Glutamatergic neuron (in vitro differentiated cells): Measurements from ENCODE around the gene CHRNA1. TPM values are rescaled to one million over a fixed set of nuclear protein-coding genes. Genes with fewer than 3 reads are reported as not detected.
"Not testable (repeated sequence)": the region's sequence is repeated elsewhere in the genome, so short reads cannot be mapped to it uniquely, and the experiment has no call there.

Source experiments
- DNase-seq: peaks from one replicate; pipeline ENCODE4 v3.0.0; 2022
- H3K27ac Mint-ChIP-seq: one replicate; pipeline ENCODE4 v1.8.0; 2020; ENCODE audit warnings: mild to moderate bottlenecking, mixed read lengths, inconsistent platforms; ENCODE audit not compliant: unreplicated experiment
- H3K27me3 Mint-ChIP-seq: one replicate; pipeline ENCODE4 v1.8.0; 2020; ENCODE audit warnings: mild to moderate bottlenecking, moderate library complexity, mixed read lengths, inconsistent platforms; ENCODE audit not compliant: unreplicated experiment
- H3K36me3 Mint-ChIP-seq: one replicate; pipeline ENCODE4 v1.8.0; 2020; ENCODE audit warnings: mild to moderate bottlenecking, mixed read lengths, inconsistent platforms; ENCODE audit not compliant: unreplicated experiment
- H3K4me1 Mint-ChIP-seq: one replicate; pipeline ENCODE4 v1.8.0; 2020; ENCODE audit warnings: mild to moderate bottlenecking, low read depth, mixed read lengths, inconsistent platforms; ENCODE audit not compliant: unreplicated experiment
- H3K4me3 Mint-ChIP-seq: one replicate; pipeline ENCODE4 v1.8.0; 2020; ENCODE audit warnings: mild to moderate bottlenecking, mixed read lengths, inconsistent platforms; ENCODE audit not compliant: unreplicated experiment
- H3K9me3 Mint-ChIP-seq: one replicate; pipeline ENCODE4 v1.8.0; 2020; ENCODE audit warnings: mild to moderate bottlenecking, moderate library complexity, mixed read lengths, inconsistent platforms; ENCODE audit not compliant: unreplicated experiment
- total RNA-seq: library from RNA; stranded (reverse); fragmentation: NEBNext Ultra II Directional; extraction: Animal tissue kit (Norgen Biotek cat#: 25700); gene quantifications from one replicate; pipeline ENCODE4 v1.2.1, GENCODE V29; 2021; ENCODE audit not compliant: unreplicated experiment
- TF ChIP-seq, protein P1 (sequence below): fragments of 200-600 bp; sonication (generic); IDR thresholded peaks from one replicate; pipeline ENCODE4 v1.5.0; 2021; ENCODE audit not compliant: partially characterized antibody, unreplicated experiment

The CHRNA1 gene
- total RNA-seq, 1 donor from 2014 or later = 161 TPM

DNA sequence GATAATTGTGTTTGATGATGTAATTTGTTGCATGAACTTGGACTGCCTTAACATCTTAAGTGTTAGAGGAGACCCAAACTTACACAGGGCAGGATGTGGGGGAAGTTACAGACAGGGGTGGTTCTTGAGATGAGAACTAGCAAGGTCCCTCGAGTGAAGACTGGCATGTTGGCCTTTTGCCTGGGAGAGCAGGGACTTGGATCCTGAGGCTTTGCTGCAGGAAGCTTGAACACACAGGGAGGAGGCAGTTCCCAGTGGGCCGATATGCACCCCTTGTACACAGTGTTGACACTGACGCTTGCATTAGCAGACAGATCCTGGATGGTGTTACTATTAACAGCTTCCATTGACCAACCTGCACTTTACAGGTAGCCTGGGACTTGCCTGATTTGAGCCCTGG is 47.5 kb downstream of the CHRNA1 start:
- TF ChIP-seq, protein P1, sequence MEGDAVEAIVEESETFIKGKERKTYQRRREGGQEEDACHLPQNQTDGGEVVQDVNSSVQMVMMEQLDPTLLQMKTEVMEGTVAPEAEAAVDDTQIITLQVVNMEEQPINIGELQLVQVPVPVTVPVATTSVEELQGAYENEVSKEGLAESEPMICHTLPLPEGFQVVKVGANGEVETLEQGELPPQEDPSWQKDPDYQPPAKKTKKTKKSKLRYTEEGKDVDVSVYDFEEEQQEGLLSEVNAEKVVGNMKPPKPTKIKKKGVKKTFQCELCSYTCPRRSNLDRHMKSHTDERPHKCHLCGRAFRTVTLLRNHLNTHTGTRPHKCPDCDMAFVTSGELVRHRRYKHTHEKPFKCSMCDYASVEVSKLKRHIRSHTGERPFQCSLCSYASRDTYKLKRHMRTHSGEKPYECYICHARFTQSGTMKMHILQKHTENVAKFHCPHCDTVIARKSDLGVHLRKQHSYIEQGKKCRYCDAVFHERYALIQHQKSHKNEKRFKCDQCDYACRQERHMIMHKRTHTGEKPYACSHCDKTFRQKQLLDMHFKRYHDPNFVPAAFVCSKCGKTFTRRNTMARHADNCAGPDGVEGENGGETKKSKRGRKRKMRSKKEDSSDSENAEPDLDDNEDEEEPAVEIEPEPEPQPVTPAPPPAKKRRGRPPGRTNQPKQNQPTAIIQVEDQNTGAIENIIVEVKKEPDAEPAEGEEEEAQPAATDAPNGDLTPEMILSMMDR = no peak
- peaks cover 3% of the 10 kb centered on the region for H3K27me3 Mint-ChIP-seq
- no peak overlapping the region for H3K4me3 Mint-ChIP-seq
- peak overlapping the region; percentile 17 for H3K27ac Mint-ChIP-seq
- DNase-seq = no peak
- H3K36me3 Mint-ChIP-seq = peaks cover 11% of the 10 kb centered on the region
- peaks cover 3% of the 10 kb centered on the region for H3K9me3 Mint-ChIP-seq
- no peaks in the 10 kb centered on the region for H3K4me1 Mint-ChIP-seq

DNA sequence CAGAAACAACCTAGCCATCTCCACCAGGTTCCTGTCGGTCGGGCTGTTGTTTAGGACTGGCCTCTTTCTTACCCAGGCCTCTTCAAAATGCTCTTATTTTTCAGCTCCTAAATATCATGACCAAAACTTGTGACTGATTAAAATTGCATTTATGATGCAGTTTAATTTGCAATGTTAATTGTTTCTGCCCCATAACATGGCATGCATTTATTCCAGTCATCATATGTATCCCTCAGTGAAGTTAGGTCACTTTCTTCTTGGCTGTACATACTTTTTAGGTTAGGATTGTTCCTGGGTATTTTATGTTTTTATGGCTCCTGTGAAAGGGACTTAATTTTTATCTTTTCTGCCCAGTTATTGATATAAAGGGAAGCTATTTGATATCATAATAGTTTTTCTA is 50.6 kb downstream of the CHRNA1 start:
- H3K27ac Mint-ChIP-seq = no peak overlapping the region
- peaks cover 6% of the 10 kb centered on the region for H3K27me3 Mint-ChIP-seq
- DNase-seq = no peak
- no peaks in the 10 kb centered on the region for H3K4me1 Mint-ChIP-seq
- TF ChIP-seq, protein P1 = no peak
- no peak overlapping the region for H3K4me3 Mint-ChIP-seq
- peaks cover under 1% of the 10 kb centered on the region for H3K36me3 Mint-ChIP-seq
- no peaks in the 10 kb centered on the region for H3K9me3 Mint-ChIP-seq

DNA sequence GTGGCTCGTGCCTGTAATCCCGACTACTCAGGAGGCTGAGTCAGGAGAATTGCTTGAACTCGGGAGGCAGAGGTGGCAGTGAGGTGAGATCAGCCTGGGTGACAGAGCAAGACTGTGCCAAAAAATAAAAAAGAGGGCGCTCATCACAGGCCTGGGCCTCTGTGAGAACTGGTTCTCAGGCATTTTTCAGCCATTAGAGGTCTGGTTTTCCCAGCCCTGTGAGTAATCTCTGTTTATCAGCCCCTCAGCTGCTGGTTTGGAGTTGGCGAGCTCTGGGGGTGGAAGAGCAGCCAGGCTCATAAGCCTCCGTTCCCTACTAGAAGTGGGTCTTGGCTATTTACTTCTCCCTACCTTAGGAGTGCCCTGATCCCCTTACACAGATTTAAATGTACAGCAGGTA is 53.1 kb downstream of the CHRNA1 start:
- Mint-ChIP-seq H3K4me3 (no peak overlapping the region), H3K27me3 (peaks cover 4% of the 10 kb centered on the region), H3K27ac (no peak overlapping the region), H3K4me1 (no peaks in the 10 kb centered on the region), H3K9me3 (no peaks in the 10 kb centered on the region), H3K36me3 (no peaks in the 10 kb centered on the region)
- TF ChIP-seq, protein P1 = no peak
- no peak for DNase-seq

- not testable (repeated sequence) for DNase-seq, H3K4me3 Mint-ChIP-seq, H3K36me3 Mint-ChIP-seq, H3K27ac Mint-ChIP-seq, H3K4me1 Mint-ChIP-seq, H3K27me3 Mint-ChIP-seq, H3K9me3 Mint-ChIP-seq
These were observed 54.8 kb downstream of the CHRNA1 start for GRCh38 chr2:174709416-174710004.

DNA sequence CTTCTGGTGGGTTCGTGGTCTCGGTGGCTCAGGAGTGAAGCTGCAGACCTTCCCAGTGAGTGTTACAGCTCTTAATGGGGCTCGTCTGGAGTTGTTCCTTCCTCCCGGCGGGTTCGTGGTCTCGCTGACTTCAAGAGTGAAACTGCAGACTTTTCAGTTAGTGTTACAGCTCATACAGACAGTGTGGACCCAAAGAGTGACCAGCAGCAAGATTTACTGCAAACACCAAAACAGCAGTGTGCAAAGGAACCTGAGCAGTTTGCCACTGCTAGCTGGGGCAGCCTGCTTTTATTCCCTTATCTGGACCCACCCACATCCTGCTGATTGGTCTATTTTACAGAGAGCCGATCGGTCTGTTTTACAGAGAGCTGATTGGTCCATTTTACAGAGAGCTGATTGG is 55.6 kb downstream of the CHRNA1 start:
- H3K27me3 Mint-ChIP-seq = peaks cover 4% of the 10 kb centered on the region
- H3K36me3 Mint-ChIP-seq = no peaks in the 10 kb centered on the region
- H3K4me1 Mint-ChIP-seq = no peaks in the 10 kb centered on the region
- TF ChIP-seq, protein P1 = no peak
- H3K4me3 Mint-ChIP-seq = no peak overlapping the region
- DNase-seq = no peak
- no peaks in the 10 kb centered on the region for H3K9me3 Mint-ChIP-seq
- H3K27ac Mint-ChIP-seq = no peak overlapping the region
